Left ventricle myocardium inferior (tissue), 1 donor: ENCODE measurements around the gene TTC9B. TPM values are rescaled to one million over a fixed set of nuclear protein-coding genes. Genes with fewer than 3 reads are reported as not detected.

Experiments
- DNase-seq: peaks from one replicate; pipeline ENCODE4 v3.0.0-alpha.2; 2020
- H3K27ac ChIP-seq: fragments of 200-600 bp; replicated peaks from 2 replicates; pipeline ENCODE4 v1.8.0; 2021
- H3K27me3 ChIP-seq: fragments of 200-600 bp; 2 replicates; pipeline ENCODE4 v1.8.0; 2021; ENCODE audit warnings: low read depth
- H3K36me3 ChIP-seq: fragments of 200-600 bp; 2 replicates; pipeline ENCODE4 v1.8.0; 2021
- H3K4me1 ChIP-seq: fragments of 200-600 bp; 2 replicates; pipeline ENCODE4 v1.8.0; 2021
- H3K4me3 ChIP-seq: fragments of 200-600 bp; 2 replicates; pipeline ENCODE4 v1.8.0; 2021; ENCODE audit warnings: mild to moderate bottlenecking, moderate library complexity
- H3K9me3 ChIP-seq: fragments of 200-600 bp; replicated peaks from 2 replicates; pipeline ENCODE4 v1.8.0; 2021
- intact Hi-C: fragments of 100-400 bp; cut with micrococcal nuclease; formaldehyde crosslinking; loops from one replicate; pipeline ENCODE4 v1.11.0; 2022
- total RNA-seq: library from RNA; stranded (reverse); fragmentation: NEBNext Ultra II Directional; extraction: Animal tissue kit (Norgen Biotek cat#: 25700); gene quantifications from one replicate; pipeline ENCODE4 v1.2.1, GENCODE V29; 2021
- TF ChIP-seq, protein P1 (sequence below): fragments of 200-600 bp; IDR thresholded peaks from 2 replicates; pipeline ENCODE4 v1.8.0; 2021; ENCODE audit warnings: antibody characterized with exemption, mild to moderate bottlenecking, borderline replicate concordance
- donor health status: DM: no; HTN: yes; CAD: no; lungs with severe emphysema.

Gene TTC9B
- total RNA-seq, 1 donor from 2014 or later, result not detected

DNA sequence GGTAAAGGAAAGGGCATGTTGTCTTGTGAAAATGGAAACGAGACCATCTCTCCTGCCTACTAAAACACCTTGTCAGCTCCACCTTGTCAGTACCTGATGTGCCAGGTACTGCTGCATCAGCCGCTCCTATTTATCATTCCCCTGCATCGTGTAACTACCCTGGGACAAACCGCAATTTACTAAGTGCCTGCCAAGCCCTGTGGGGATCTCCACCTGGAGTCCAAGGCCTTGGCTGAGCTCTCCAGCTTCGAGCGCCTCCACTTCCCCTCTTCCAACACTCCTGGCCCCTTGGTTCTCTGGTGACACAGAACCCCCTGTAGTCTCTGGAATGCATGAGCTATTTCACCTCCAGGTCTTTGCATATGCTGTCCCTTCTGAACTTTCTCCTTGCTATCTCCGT lies 34.2 kb upstream of the TTC9B start:
- H3K27ac ChIP-seq, result no peak overlapping the region
- H3K4me3 ChIP-seq, result no peak overlapping the region
- no peak for DNase-seq
- no peaks in the 10 kb centered on the region for H3K27me3 ChIP-seq
- intact Hi-C loops, result no loop called here
- H3K4me1 ChIP-seq, result peaks cover 44% of the 10 kb centered on the region
- peaks cover 64% of the 10 kb centered on the region for H3K36me3 ChIP-seq
- TF ChIP-seq, protein P1, sequence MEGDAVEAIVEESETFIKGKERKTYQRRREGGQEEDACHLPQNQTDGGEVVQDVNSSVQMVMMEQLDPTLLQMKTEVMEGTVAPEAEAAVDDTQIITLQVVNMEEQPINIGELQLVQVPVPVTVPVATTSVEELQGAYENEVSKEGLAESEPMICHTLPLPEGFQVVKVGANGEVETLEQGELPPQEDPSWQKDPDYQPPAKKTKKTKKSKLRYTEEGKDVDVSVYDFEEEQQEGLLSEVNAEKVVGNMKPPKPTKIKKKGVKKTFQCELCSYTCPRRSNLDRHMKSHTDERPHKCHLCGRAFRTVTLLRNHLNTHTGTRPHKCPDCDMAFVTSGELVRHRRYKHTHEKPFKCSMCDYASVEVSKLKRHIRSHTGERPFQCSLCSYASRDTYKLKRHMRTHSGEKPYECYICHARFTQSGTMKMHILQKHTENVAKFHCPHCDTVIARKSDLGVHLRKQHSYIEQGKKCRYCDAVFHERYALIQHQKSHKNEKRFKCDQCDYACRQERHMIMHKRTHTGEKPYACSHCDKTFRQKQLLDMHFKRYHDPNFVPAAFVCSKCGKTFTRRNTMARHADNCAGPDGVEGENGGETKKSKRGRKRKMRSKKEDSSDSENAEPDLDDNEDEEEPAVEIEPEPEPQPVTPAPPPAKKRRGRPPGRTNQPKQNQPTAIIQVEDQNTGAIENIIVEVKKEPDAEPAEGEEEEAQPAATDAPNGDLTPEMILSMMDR, result no peak
- H3K9me3 ChIP-seq, result no peaks in the 10 kb centered on the region

DNA sequence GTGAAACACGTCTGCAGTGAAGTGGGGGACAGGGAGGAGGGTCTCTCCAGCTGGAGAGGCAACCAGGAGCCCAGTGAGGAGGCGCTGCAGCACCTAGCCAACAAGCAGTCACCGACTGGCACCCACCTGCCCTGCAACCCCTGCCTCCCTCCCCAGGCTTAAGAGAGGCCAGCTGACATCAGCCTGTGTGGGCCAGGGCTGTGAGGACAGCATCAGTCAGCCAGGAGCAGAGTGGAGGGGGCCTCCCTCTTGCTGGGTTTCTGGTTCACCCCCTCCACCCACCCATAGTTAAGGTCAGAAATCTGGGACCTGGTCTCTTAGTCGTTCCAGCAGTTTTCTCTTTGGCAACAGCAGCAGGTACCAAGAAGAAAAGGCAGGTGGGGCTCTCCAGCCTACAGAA lies 33.8 kb upstream of the TTC9B start:
- no peak overlapping the region for H3K4me3 ChIP-seq
- H3K36me3 ChIP-seq, result peaks cover 63% of the 10 kb centered on the region
- no peaks in the 10 kb centered on the region for H3K9me3 ChIP-seq
- H3K4me1 ChIP-seq, result peaks cover 44% of the 10 kb centered on the region
- intact Hi-C loops, result no loop called here
- TF ChIP-seq, protein P1, result no peak
- no peaks in the 10 kb centered on the region for H3K27me3 ChIP-seq
- no peak overlapping the region for H3K27ac ChIP-seq
- DNase-seq, result no peak

DNA sequence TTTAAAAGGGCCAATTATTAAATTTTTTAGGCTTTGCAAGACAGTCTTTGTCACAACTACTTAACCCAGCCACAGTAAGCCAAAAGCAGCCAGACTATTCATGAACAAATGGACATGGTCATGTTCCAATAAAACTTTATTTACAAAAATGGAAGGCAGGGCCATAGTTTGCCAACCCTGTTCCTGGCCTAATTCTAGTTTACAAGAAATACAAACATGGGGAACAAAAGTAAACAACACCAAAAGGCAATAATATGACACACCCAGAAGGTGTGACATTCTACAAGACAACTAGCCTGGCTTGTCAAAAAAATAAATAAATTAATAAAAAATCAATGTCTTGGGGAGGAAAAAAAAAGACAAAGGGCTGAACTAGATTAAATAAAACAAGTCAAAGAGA lies 33.1 kb upstream of the TTC9B start:
- Histone ChIP-seq H3K9me3 (no peaks in the 10 kb centered on the region), H3K4me1 (peaks cover 44% of the 10 kb centered on the region), H3K27ac (no peak overlapping the region), H3K36me3 (peaks cover 55% of the 10 kb centered on the region), H3K4me3 (no peak overlapping the region), H3K27me3 (no peaks in the 10 kb centered on the region)
- DNase-seq, result no peak
- TF ChIP-seq, protein P1, result no peak
- intact Hi-C loops, result no loop called here

DNA sequence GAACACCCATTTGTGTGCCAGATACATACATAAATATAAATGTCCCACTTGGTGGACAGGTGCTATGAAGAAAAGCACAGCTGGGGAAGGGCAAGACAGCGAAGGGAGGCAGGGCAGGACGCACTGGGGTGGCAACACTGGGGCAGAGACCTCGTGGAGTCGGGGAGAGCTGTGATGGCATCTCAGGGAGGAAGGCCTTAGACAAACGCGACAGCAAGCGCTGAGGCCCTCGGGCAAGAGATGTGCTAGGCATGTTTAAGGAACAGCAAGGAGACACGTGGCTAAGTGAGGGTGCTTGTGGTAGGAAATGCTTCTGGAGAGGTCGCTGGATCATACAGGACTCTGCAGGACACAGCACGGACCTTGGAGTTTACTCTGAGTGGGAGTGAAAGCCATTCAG lies 31.6 kb upstream of the TTC9B start:
- Histone ChIP-seq H3K27me3 (no peaks in the 10 kb centered on the region), H3K27ac (no peak overlapping the region), H3K36me3 (peaks cover 41% of the 10 kb centered on the region), H3K9me3 (no peaks in the 10 kb centered on the region), H3K4me3 (no peak overlapping the region), H3K4me1 (peaks cover 57% of the 10 kb centered on the region)
- intact Hi-C loops, result no loop called here
- TF ChIP-seq, protein P1, result no peak
- DNase-seq, result no peak

DNA sequence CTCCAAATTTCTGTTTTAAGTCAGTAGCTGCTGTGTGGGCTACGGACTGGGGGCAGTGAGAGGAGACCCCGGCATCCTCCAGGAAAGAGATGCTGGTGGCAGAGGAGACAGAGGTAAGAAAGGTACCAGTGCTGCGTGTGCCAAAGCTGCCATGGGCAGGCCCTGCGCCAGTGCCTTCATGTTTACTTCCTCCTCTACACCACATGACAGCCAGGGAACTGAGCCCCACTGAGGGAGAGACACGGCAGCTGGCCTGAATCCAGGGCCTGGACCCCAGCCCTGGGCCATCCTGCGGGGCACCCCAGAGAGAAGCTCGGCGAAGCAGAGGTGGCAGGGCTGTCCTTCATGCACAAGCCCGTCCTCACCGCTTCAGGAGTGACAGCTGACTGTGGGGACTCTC lies 31.0 kb upstream of the TTC9B start:
- no peak overlapping the region for H3K27ac ChIP-seq
- intact Hi-C loops, result no loop called here
- H3K4me1 ChIP-seq, result peaks cover 62% of the 10 kb centered on the region
- H3K9me3 ChIP-seq, result no peaks in the 10 kb centered on the region
- H3K27me3 ChIP-seq, result no peaks in the 10 kb centered on the region
- H3K4me3 ChIP-seq, result no peak overlapping the region
- TF ChIP-seq, protein P1, result no peak
- peaks cover 35% of the 10 kb centered on the region for H3K36me3 ChIP-seq
- no peak for DNase-seq
